Measurements from ENCODE around the gene HRH1. TPM values are rescaled to one million over a fixed set of nuclear protein-coding genes. Genes with fewer than 3 reads are reported as not detected.

The HRH1 gene
- total RNA-seq, 1 experiment from 2014 or later, result 1.3 TPM

DNA sequence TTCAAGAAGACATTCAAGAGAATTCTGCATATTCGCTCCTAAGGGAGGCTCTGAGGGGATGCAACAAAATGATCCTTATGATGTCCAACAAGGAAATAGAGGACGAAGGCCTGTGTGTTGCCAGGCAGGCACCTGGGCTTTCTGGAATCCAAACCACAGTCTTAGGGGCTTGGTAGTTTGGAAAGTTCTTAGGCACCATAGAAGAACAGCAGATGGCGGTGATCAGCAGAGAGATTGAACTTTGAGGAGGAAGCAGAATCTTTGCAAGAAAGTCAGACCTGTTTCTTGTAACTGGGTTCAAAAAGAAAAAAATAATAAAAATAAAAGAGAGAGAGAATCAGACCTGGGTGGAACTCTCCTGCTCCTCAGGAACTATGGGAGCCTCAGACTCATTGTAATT lies 106.2 kb downstream of the HRH1 start:
- Histone ChIP-seq H3K9me3 (no peaks in the 10 kb centered on the region), H3K4me1 (no peaks in the 10 kb centered on the region), H3K27me3 (replicated peaks; ENCODE audit: control insufficient read depth, insufficient read depth, low read length) (no peaks in the 10 kb centered on the region), H3K36me3 (ENCODE audit: control insufficient read depth, insufficient read depth, low read length) (no peaks in the 10 kb centered on the region), H3K4me3 (ENCODE audit: low read depth, low read length) (no peak overlapping the region)
- DNase-seq, result no peak
- Mint-ChIP-seq H3K4me3 (ENCODE audit: unreplicated experiment) (no peak overlapping the region), H3K27me3 (ENCODE audit: insufficient read depth, unreplicated experiment) (no peaks in the 10 kb centered on the region), H3K36me3 (ENCODE audit: insufficient read depth, unreplicated experiment) (peaks cover 8% of the 10 kb centered on the region), H3K27ac (ENCODE audit: unreplicated experiment) (no peak overlapping the region), H3K9me3 (ENCODE audit: unreplicated experiment) (no peaks in the 10 kb centered on the region), H3K4me1 (ENCODE audit: low read depth, unreplicated experiment) (peaks cover 9% of the 10 kb centered on the region)
- BruUV-seq (replicated peaks), result no TSS peak
- intact Hi-C loops (cut with micrococcal nuclease; ENCODE audit: unreplicated experiment), result no loop called here
- CTCF ChIA-PET, result no interaction called here
- TF ChIP-seq, protein P1, sequence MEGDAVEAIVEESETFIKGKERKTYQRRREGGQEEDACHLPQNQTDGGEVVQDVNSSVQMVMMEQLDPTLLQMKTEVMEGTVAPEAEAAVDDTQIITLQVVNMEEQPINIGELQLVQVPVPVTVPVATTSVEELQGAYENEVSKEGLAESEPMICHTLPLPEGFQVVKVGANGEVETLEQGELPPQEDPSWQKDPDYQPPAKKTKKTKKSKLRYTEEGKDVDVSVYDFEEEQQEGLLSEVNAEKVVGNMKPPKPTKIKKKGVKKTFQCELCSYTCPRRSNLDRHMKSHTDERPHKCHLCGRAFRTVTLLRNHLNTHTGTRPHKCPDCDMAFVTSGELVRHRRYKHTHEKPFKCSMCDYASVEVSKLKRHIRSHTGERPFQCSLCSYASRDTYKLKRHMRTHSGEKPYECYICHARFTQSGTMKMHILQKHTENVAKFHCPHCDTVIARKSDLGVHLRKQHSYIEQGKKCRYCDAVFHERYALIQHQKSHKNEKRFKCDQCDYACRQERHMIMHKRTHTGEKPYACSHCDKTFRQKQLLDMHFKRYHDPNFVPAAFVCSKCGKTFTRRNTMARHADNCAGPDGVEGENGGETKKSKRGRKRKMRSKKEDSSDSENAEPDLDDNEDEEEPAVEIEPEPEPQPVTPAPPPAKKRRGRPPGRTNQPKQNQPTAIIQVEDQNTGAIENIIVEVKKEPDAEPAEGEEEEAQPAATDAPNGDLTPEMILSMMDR (IDR thresholded peaks at IDR 0.05; ENCODE audit: insufficient read depth in 1 of 2, low read depth in 1 of 2, low read length in 1 of 2, severe bottlenecking in 1 of 2, unreplicated experiment in 1 of 2), result no peak
- POLR2A ChIA-PET, result no interaction called here

DNA sequence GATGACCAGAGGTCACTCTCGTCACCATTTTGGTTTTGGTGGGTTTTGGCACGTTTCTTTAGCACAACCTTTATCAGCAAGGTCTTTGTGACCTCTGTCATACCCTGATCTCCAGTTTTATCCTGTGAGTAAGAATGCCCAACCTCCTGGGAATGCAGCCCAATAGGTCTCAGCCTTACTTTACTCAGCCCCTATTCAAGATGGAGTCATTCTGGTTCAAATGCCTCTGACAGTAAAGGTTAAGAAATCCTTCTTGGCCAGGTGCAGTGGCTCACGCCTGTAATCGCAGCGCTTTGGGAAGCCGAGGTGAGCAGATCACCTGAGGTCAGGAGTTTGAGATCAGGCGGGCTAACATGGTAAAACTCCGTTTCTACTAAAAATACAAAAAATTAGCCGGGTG lies 114.7 kb downstream of the HRH1 start:
- Mint-ChIP-seq H3K27me3 (ENCODE audit: insufficient read depth, unreplicated experiment) (peaks cover 5% of the 10 kb centered on the region), H3K36me3 (ENCODE audit: insufficient read depth, unreplicated experiment) (peaks cover 7% of the 10 kb centered on the region), H3K4me1 (ENCODE audit: low read depth, unreplicated experiment) (peaks cover 10% of the 10 kb centered on the region), H3K27ac (ENCODE audit: unreplicated experiment) (no peak overlapping the region), H3K9me3 (ENCODE audit: unreplicated experiment) (no peaks in the 10 kb centered on the region), H3K4me3 (ENCODE audit: unreplicated experiment) (no peak overlapping the region)
- Histone ChIP-seq H3K4me3 (ENCODE audit: low read depth, low read length) (no peak overlapping the region), H3K36me3 (ENCODE audit: control insufficient read depth, insufficient read depth, low read length) (no peaks in the 10 kb centered on the region), H3K4me1 (peaks cover 4% of the 10 kb centered on the region; the same call in 1 of the 2 replicates), H3K27me3 (replicated peaks; ENCODE audit: control insufficient read depth, insufficient read depth, low read length) (no peaks in the 10 kb centered on the region), H3K9me3 (no peaks in the 10 kb centered on the region)
- TF ChIP-seq, protein P1 (IDR thresholded peaks at IDR 0.05; ENCODE audit: insufficient read depth in 1 of 2, low read depth in 1 of 2, low read length in 1 of 2, severe bottlenecking in 1 of 2, unreplicated experiment in 1 of 2), result no peak
- BruUV-seq (replicated peaks), result no TSS peak
- ChIA-PET POLR2A (no interaction called here), CTCF (no interaction called here)
- no peak for DNase-seq
- intact Hi-C loops (cut with micrococcal nuclease; ENCODE audit: unreplicated experiment), result no loop called here

DNA sequence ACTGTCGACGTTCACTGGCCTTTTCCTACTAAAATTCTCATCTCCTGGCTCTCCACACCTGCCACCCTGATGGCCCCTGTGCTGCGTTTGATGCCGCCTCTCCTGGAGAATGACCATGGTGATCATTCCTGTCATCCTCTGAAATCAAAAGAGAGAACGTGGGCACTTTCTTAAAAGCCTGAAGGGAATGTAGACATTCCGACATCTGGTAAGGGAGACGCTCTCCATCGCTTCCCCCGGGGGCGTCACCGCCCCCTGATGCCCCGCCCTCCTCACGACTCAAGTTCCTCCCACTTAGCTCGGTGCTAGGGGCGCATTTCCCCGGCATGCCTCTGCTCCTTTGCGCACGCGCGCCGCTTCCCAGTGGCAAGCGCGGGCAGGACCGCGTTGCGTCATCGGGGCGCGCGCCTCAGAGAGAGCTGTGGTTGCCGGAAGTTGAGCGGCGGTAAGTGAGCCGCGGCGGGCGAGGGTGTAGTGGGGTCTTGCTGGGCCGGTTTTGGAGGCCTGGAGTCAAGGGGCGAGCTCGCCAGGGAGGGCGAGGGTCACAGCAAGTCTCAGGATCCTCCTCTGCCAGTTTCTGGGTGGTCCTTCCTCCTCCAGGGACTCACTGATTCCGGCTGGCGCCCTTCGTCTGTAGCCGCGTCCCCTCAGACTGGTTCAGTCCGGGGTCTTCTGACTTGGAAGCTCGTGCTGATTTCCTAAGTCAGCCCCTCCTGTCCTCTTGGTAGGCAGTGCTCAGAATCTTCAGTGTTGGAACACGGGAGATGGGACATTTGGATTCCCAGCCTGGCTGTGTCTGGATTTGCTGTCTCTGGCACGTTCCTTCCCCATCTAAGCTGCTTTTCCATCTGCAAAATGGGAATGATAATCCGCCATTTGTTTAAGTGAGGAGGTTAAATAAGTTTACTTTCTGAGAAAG lies 118.0 kb downstream of the HRH1 start, which contains the start of gene ATG7:
ATG7 (plus strand) TSS at position 412 of the 919 bp plus-strand sequence. CDS start 26,299 bp downstream, outside the sequence.
- intact Hi-C loops (cut with micrococcal nuclease; ENCODE audit: unreplicated experiment), result loop anchor here (1.0 kb wide), 1 partner anchor 43 kb away; no protein-coding TSS in a partner anchor

More for the DNA sequence above, 118.0 kb downstream of the HRH1 start, which contains the start of gene ATG7:
- no peaks in the 10 kb centered on the region for H3K36me3 ChIP-seq (ENCODE audit: control insufficient read depth, insufficient read depth, low read length)
- peaks cover 2% of the 10 kb centered on the region for H3K27me3 Mint-ChIP-seq (ENCODE audit: insufficient read depth, unreplicated experiment)
- H3K27me3 ChIP-seq (replicated peaks; ENCODE audit: control insufficient read depth, insufficient read depth, low read length), result no peaks in the 10 kb centered on the region
- peaks cover 10% of the 10 kb centered on the region for H3K9me3 Mint-ChIP-seq (ENCODE audit: unreplicated experiment)
- H3K36me3 Mint-ChIP-seq (ENCODE audit: insufficient read depth, unreplicated experiment), result peaks cover 11% of the 10 kb centered on the region
- peaks cover 12% of the 10 kb centered on the region for H3K4me1 Mint-ChIP-seq (ENCODE audit: low read depth, unreplicated experiment)
- TF ChIP-seq, protein P1 (IDR thresholded peaks at IDR 0.05; ENCODE audit: insufficient read depth in 1 of 2, low read depth in 1 of 2, low read length in 1 of 2, severe bottlenecking in 1 of 2, unreplicated experiment in 1 of 2), result no peak
- peak within 1 kb of the TSS; percentile 93 for H3K27ac Mint-ChIP-seq (ENCODE audit: unreplicated experiment)
- H3K4me3 ChIP-seq (ENCODE audit: low read depth, low read length), result peak within 1 kb of the TSS; percentile 89
- H3K4me1 ChIP-seq, result peaks cover 4% of the 10 kb centered on the region; the same call in 1 of the 2 replicates
- TSS peak; percentile 77 for BruUV-seq (replicated peaks)
- H3K4me3 Mint-ChIP-seq (ENCODE audit: unreplicated experiment), result peak within 1 kb of the TSS; percentile 91
- DNase-seq, result peak; percentile 95 to 97
- CTCF ChIA-PET, result interaction anchor here (0.8 to 1.0 kb wide), 2 partner anchors 36 to 390 kb away, joined by 3 to 5 read pairs; no protein-coding TSS in a partner anchor
- POLR2A ChIA-PET, result interaction anchor here (0.6 to 1.2 kb wide), 11 partner anchors 11 to 646 kb away, joined by 3 to 8 read pairs (median 4); no protein-coding TSS in a partner anchor
- H3K9me3 ChIP-seq, result no peaks in the 10 kb centered on the region
